HT-29 (cell line): Measurements from ENCODE around the gene WDR3. TPM values are rescaled to one million over a fixed set of nuclear protein-coding genes. Genes with fewer than 3 reads are reported as not detected.

ENCODE experiments used
- DNase-seq: peaks from one replicate; pipeline ENCODE4 v3.0.0-alpha.2; 2015; ENCODE audit warnings: low spot score
- total RNA-seq: library from RNA; depleted of rRNA; stranded (reverse); fragments of >200 nt; shearing (Covaris generic); gene quantifications from 2 replicates; pipeline ENCODE4 v1.2.3, GENCODE V29; 2014

The WDR3 gene
- total RNA-seq, 1 experiment from 2014 or later = 42.2 TPM

- no peak for DNase-seq
Observed at GRCh38 chr1:117942293-117942692, 12.8 kb downstream of the WDR3 start.

- DNase-seq = no peak
Observed at GRCh38 chr1:117952386-117952785, 22.8 kb downstream of the WDR3 start.

- DNase-seq = no peak
Observed at GRCh38 chr1:117959364-117959763, 29.8 kb downstream of the WDR3 start.

- no peak for DNase-seq
Observed at GRCh38 chr1:117964290-117965038, 34.9 kb downstream of the WDR3 start.

GRCh38 chr1:117967477-117967876, 37.9 kb downstream of the WDR3 start:
- no peak for DNase-seq

GRCh38 chr1:117967881-117968280, 38.3 kb downstream of the WDR3 start:
- DNase-seq = no peak

- DNase-seq = no peak
Observed at GRCh38 chr1:117970252-117970651, 40.7 kb downstream of the WDR3 start.

- no peak for DNase-seq
Observed at GRCh38 chr1:117971777-117972176, 42.2 kb downstream of the WDR3 start.

- no peak for DNase-seq
Observed at GRCh38 chr1:117976381-117976780, 46.8 kb downstream of the WDR3 start.

- no peak for DNase-seq
Observed at GRCh38 chr1:117981455-117982192, 52.1 kb downstream of the WDR3 start.

GRCh38 chr1:117985239-117985638, 55.7 kb downstream of the WDR3 start:
- DNase-seq = no peak

- DNase-seq = no peak
Observed at GRCh38 chr1:117985973-117986372, 56.4 kb downstream of the WDR3 start.

- DNase-seq = no peak
Observed at GRCh38 chr1:118004312-118004711, 74.8 kb downstream of the WDR3 start.

GRCh38 chr1:118007391-118007790, 77.9 kb downstream of the WDR3 start:
- no peak for DNase-seq

- no peak for DNase-seq
Observed at GRCh38 chr1:118008011-118008410, 78.5 kb downstream of the WDR3 start.

GRCh38 chr1:118012515-118013124, 83.1 kb downstream of the WDR3 start:
- DNase-seq = no peak

GRCh38 chr1:118013336-118013735, 83.8 kb downstream of the WDR3 start:
- DNase-seq = no peak

- DNase-seq = no peak
Observed at GRCh38 chr1:118013938-118014337, 84.4 kb downstream of the WDR3 start.
